Karpas-422 (cell line): Measurements from ENCODE around the gene MIA3. TPM values are rescaled to one million over a fixed set of nuclear protein-coding genes. Genes with fewer than 3 reads are reported as not detected.

ENCODE experiments used
- DNase-seq: peaks from one replicate; pipeline ENCODE4 v3.0.0-alpha.2; 2015
- H2AFZ ChIP-seq: fragments of 200-600 bp; sonication (generic); 2 replicates; pipeline ENCODE4 v1.6.1; 2014; ENCODE audit warnings: antibody characterized with exemption, low read length, mixed read lengths
- H3K27ac ChIP-seq: fragments of 200-600 bp; sonication (generic); 2 replicates; pipeline ENCODE4 v1.5.1; 2014; ENCODE audit warnings: mild to moderate bottlenecking, low read length, moderate library complexity
- H3K27me3 ChIP-seq: fragments of 200-600 bp; sonication (generic); 2 replicates; pipeline ENCODE4 v1.6.1; 2014; ENCODE audit warnings: low read length, mixed read lengths
- H3K36me3 ChIP-seq: fragments of 200-600 bp; sonication (generic); 2 replicates; pipeline ENCODE4 v1.6.1; 2014; ENCODE audit warnings: low read length, mixed read lengths; ENCODE audit not compliant: insufficient read depth
- H3K4me1 ChIP-seq: fragments of 200-600 bp; sonication (generic); 2 replicates; pipeline ENCODE4 v1.6.1; 2014; ENCODE audit warnings: mild to moderate bottlenecking, low read length, mixed read lengths
- H3K4me2 ChIP-seq: fragments of 200-600 bp; sonication (generic); 2 replicates; pipeline ENCODE4 v1.6.1; 2014; ENCODE audit warnings: low read length, low read depth, mild to moderate bottlenecking; ENCODE audit not compliant: poor library complexity, severe bottlenecking
- H3K4me3 ChIP-seq: fragments of 200-600 bp; sonication (generic); 2 replicates; pipeline ENCODE4 v1.5.1; 2014; ENCODE audit warnings: mild to moderate bottlenecking, antibody characterized with exemption, low read length, mixed read lengths
- H3K79me2 ChIP-seq: fragments of 200-600 bp; sonication (generic); 2 replicates; pipeline ENCODE4 v1.6.1; 2014; ENCODE audit warnings: mild to moderate bottlenecking, low read length, mixed read lengths
- H3K9ac ChIP-seq: fragments of 200-600 bp; sonication (generic); 2 replicates; pipeline ENCODE4 v1.6.0; 2014; ENCODE audit warnings: low read length
- H3K9me2 ChIP-seq: fragments of 200-600 bp; sonication (generic), shearing (Covaris generic); replicated peaks from 2 replicates; pipeline ENCODE4 v1.6.0; 2014; ENCODE audit warnings: mild to moderate bottlenecking, low read length, moderate library complexity; ENCODE audit not compliant: insufficient read depth
- H3K9me3 ChIP-seq: fragments of 300-700, 200-600 bp; sonication (generic); 2 replicates; pipeline ENCODE4 v1.6.1; 2014; ENCODE audit warnings: low read length, mixed read lengths
- H4K20me1 ChIP-seq: fragments of 200-600 bp; sonication (generic); 2 replicates; pipeline ENCODE4 v1.6.1; 2014; ENCODE audit warnings: mild to moderate bottlenecking, antibody characterized with exemption, low read length, low read depth; ENCODE audit not compliant: insufficient read depth
- total RNA-seq: library from RNA; depleted of rRNA; stranded (reverse); fragments of >200 nt; shearing (Covaris generic); gene quantifications from 2 replicates; pipeline ENCODE4 v1.2.3, GENCODE V29; 2014; ENCODE audit warnings: low replicate concordance; rRNA removed

Gene MIA3
- 45.6 and 106 TPM in 2 replicates for total RNA-seq

- Histone ChIP-seq H3K4me3 (peak within 1 kb of the TSS; percentile 88), H3K79me2 (peaks cover 37% of the 10 kb centered on the region), H3K9me2 (no peaks in the 10 kb centered on the region), H3K4me2 (peak within 1 kb of the TSS; percentile 95), H3K27ac (no peak within 1 kb of the TSS), H3K9me3 (no peaks in the 10 kb centered on the region), H3K9ac (peak within 1 kb of the TSS; percentile 93), H4K20me1 (no peaks in the 10 kb centered on the region), H3K27me3 (no peaks in the 10 kb centered on the region), H3K36me3 (peaks cover 5% of the 10 kb centered on the region; the same call in 1 of the 2 replicates), H3K4me1 (peaks cover 31% of the 10 kb centered on the region), H2AFZ (peak within 1 kb of the TSS; percentile 97)
- DNase-seq: peak; percentile 67
These were observed at the start of gene MIA3 for GRCh38 chr1:222618001-222618879. MIA3 (plus strand) TSS chr1:222618097; CDS start chr1:222618111, 14 bp downstream.

DNA sequence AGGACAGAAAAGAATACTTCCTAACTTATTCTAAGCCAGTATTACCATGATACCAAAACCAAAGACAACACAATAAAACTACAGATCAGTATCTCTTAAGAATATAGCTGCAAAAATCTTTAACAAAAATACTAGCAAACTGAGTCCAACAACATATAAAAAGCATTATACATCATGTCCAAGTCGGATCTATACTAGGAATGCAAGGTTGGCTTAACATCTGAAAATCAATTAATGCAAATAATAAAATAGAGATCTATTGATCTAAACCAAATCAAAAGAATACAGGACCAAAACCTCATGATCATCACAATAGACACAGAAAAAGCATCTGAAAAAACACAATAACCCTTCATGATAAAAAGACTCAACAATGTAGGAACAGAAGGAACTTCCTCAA is 47.1 kb upstream of the MIA3 start:
- no peak overlapping the region for H3K9ac ChIP-seq
- H3K27me3 ChIP-seq: no peaks in the 10 kb centered on the region
- no peak for DNase-seq
- H3K4me3 ChIP-seq: no peak overlapping the region
- H3K9me2 ChIP-seq: no peaks in the 10 kb centered on the region
- no peak overlapping the region for H2AFZ ChIP-seq
- H3K9me3 ChIP-seq: no peaks in the 10 kb centered on the region
- H3K36me3 ChIP-seq: peaks cover 79% of the 10 kb centered on the region
- no peaks in the 10 kb centered on the region for H4K20me1 ChIP-seq
- no peak overlapping the region for H3K4me2 ChIP-seq
- no peak overlapping the region for H3K27ac ChIP-seq
- H3K79me2 ChIP-seq: peaks cover 94% of the 10 kb centered on the region
- peaks cover 14% of the 10 kb centered on the region for H3K4me1 ChIP-seq

DNA sequence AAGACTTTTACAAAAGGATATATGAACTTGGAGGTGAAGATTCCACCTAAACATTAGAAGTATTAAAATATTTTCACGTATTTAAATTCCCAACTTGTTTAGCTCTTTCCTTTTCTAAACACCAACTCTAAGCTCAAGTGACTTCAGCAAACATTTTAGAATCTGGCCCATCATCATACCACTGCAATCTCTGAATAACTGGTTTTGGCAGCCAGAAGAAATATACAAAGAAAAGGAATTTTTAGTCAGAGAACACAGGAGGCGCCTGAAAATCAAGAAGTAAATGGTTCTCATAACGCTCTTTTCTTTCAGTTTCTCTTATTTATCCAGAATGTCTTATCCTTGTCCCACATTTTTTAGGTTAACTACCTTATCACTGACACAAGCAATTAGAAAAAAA is 38.6 kb upstream of the MIA3 start:
- Histone ChIP-seq H3K4me2 (no peak overlapping the region), H3K9me3 (no peaks in the 10 kb centered on the region), H3K4me3 (no peak overlapping the region), H3K27ac (no peak overlapping the region), H3K79me2 (peaks cover 93% of the 10 kb centered on the region), H3K4me1 (peaks cover 32% of the 10 kb centered on the region), H3K27me3 (no peaks in the 10 kb centered on the region), H4K20me1 (no peaks in the 10 kb centered on the region), H2AFZ (no peak overlapping the region), H3K9ac (no peak overlapping the region), H3K9me2 (no peaks in the 10 kb centered on the region; the same call in 1 of the 2 replicates), H3K36me3 (peaks cover 80% of the 10 kb centered on the region)
- no peak for DNase-seq

DNA sequence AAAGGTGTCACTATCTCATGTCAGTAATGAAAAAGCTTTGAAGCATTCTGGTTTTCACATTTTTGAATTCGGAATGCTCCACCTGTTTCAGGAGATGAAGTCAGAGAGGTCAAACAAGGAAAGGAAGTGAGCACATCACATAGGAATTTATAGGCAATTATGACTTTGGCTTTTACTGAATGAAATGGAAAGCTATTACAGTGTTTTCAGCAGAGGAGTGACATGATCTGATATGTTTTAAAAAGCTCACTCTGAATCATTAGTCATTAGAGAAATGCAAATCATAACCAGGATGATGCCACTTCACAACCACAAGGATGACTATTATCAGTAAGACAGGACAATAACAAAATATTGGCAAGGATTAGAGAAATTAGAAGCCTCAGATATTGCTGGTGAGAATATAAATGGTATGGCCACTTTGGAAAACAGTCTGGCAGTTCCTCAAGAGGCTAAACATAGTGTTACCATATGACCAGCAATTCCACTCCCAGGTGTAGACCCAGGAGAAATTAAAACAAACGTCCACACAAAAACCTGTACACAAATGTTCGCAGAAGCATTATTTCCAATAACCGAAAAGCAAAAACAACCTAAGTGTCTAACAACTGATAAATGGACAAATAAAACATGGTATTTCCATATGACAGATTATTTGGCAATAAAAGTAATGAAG is 35.7 kb upstream of the MIA3 start:
- H3K9me2 ChIP-seq: no peaks in the 10 kb centered on the region; the same call in 1 of the 2 replicates
- no peak overlapping the region; the same call in 1 of the 2 replicates for H3K4me3 ChIP-seq
- peaks cover 61% of the 10 kb centered on the region for H3K4me1 ChIP-seq
- H3K79me2 ChIP-seq: peaks cover 95% of the 10 kb centered on the region
- no peaks in the 10 kb centered on the region for H3K9me3 ChIP-seq
- H3K27me3 ChIP-seq: no peaks in the 10 kb centered on the region
- no peak overlapping the region for H2AFZ ChIP-seq
- peak overlapping the region; percentile 83 for H3K27ac ChIP-seq
- H3K36me3 ChIP-seq: peaks cover 77% of the 10 kb centered on the region
- H3K9ac ChIP-seq: no peak overlapping the region
- no peak for DNase-seq
- no peaks in the 10 kb centered on the region for H4K20me1 ChIP-seq
- peak overlapping the region; percentile 49 for H3K4me2 ChIP-seq

- no peaks in the 10 kb centered on the region for H3K9me3 ChIP-seq
- H3K4me3 ChIP-seq: peak overlapping the region; percentile 13; the same call in 1 of the 2 replicates
- H3K9ac ChIP-seq: no peak overlapping the region
- no peaks in the 10 kb centered on the region for H3K27me3 ChIP-seq
- H2AFZ ChIP-seq: no peak overlapping the region
- peaks cover 67% of the 10 kb centered on the region for H3K4me1 ChIP-seq
- H3K27ac ChIP-seq: peak overlapping the region; percentile 83
- H4K20me1 ChIP-seq: no peaks in the 10 kb centered on the region
- DNase-seq: peak; percentile 83
- peaks cover 72% of the 10 kb centered on the region for H3K36me3 ChIP-seq
- no peaks in the 10 kb centered on the region for H3K9me2 ChIP-seq
- peak overlapping the region; percentile 49 for H3K4me2 ChIP-seq
- peaks cover 99% of the 10 kb centered on the region for H3K79me2 ChIP-seq
These were observed 34.8 kb upstream of the MIA3 start for GRCh38 chr1:222583079-222583478.

- Histone ChIP-seq H3K9ac (no peak overlapping the region), H3K27ac (no peak overlapping the region), H2AFZ (no peak overlapping the region), H3K4me1 (peaks cover 80% of the 10 kb centered on the region), H3K27me3 (no peaks in the 10 kb centered on the region), H3K79me2 (peaks cover 78% of the 10 kb centered on the region), H3K9me3 (no peaks in the 10 kb centered on the region), H3K4me2 (peak overlapping the region; percentile 5), H3K36me3 (peaks cover 51% of the 10 kb centered on the region), H3K4me3 (no peak overlapping the region), H3K9me2 (no peaks in the 10 kb centered on the region), H4K20me1 (no peaks in the 10 kb centered on the region)
- no peak for DNase-seq
These were observed 31.1 kb upstream of the MIA3 start for GRCh38 chr1:222586842-222587241.

GRCh38 chr1:222588135-222588534 is 29.8 kb upstream of the MIA3 start:
- Histone ChIP-seq H4K20me1 (no peaks in the 10 kb centered on the region), H3K9ac (peak overlapping the region; percentile 71), H3K27me3 (no peaks in the 10 kb centered on the region), H3K4me1 (peaks cover 67% of the 10 kb centered on the region), H3K36me3 (peaks cover 38% of the 10 kb centered on the region; the same call in 1 of the 2 replicates), H3K4me3 (peak overlapping the region; percentile 71), H3K27ac (0 out of 2 replicates have a peak overlapping the region, but pooled peaks have one; percentile 21), H3K4me2 (peak overlapping the region; percentile 87), H3K9me3 (no peaks in the 10 kb centered on the region), H3K9me2 (no peaks in the 10 kb centered on the region), H3K79me2 (peaks cover 65% of the 10 kb centered on the region), H2AFZ (no peak overlapping the region)
- no peak for DNase-seq
